Progenitor cell of endocrine pancreas (in vitro differentiated cells): ENCODE data around the gene IPO8. TPM values are rescaled to one million over a fixed set of nuclear protein-coding genes. Genes with fewer than 3 reads are reported as not detected.

Experiments
- DNase-seq: peaks from one replicate; pipeline ENCODE4 v3.0.0; 2021; ENCODE audit warnings: low spot score; ENCODE audit not compliant: unreplicated experiment
- H3K27ac Mint-ChIP-seq: 2 replicates; pipeline ENCODE4 v1.8.0; 2021; ENCODE audit warnings: mild to moderate bottlenecking, moderate library complexity, mixed read lengths
- H3K27me3 Mint-ChIP-seq: 2 replicates; pipeline ENCODE4 v1.8.0; 2021; ENCODE audit warnings: mixed read lengths
- H3K36me3 Mint-ChIP-seq: 2 replicates; pipeline ENCODE4 v1.8.0; 2022; ENCODE audit warnings: mixed read lengths; ENCODE audit not compliant: insufficient read depth
- H3K4me1 Mint-ChIP-seq: 2 replicates; pipeline ENCODE4 v1.8.0; 2021; ENCODE audit warnings: low read depth, mixed read lengths
- H3K4me3 Mint-ChIP-seq: 2 replicates; pipeline ENCODE4 v1.8.0; 2021; ENCODE audit warnings: low read depth, mild to moderate bottlenecking, moderate library complexity, mixed read lengths
- H3K9me3 Mint-ChIP-seq: 2 replicates; pipeline ENCODE4 v1.8.0; 2021; ENCODE audit warnings: low read depth, mixed read lengths
- total RNA-seq: library from RNA; stranded (reverse); gene quantifications from 2 replicates; pipeline ENCODE4 v1.2.1, GENCODE V29; 2021
- TF ChIP-seq, protein P1 (sequence below): fragments of 200-600 bp; sonication (generic); IDR thresholded peaks from one replicate; pipeline ENCODE4 v1.5.0; 2021; ENCODE audit warnings: antibody characterized with exemption, mild to moderate bottlenecking; ENCODE audit not compliant: unreplicated experiment

Gene IPO8
- total RNA-seq, 1 donor from 2014 or later = 93.3 TPM

DNA sequence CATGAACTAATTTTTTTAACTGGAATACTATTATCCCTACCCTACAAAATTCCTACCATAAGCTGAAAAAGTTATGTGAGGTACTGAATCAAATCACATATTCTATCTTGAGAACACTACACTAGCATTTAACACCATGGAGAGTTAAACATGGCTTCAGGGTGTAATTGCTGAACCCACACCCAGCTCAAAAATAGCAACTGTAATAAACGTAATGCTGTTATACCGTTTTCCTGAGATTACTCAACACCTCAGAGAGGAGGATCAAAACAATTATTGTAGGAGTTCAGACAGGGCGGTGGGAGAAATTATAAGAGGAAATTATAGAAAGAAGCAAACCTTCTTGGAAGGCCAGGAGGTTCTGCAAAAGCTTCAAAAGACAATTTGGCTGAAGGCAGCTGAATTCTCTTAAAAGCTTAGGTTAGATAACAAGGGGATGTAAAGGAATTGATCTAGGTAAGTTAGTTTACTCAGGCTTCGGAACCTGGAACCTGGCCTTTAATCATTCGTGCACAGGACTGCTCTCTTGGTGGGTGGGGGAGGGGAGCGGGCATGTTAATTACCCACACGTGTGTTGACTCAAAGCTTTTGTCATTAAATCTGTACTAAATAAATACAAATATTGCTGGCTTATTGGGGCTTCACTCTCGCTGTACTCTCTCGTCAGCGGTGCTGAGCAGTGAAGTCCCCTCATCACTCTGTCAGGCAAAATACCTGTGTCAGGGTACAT lies 12.1 kb upstream of the IPO8 start:
- Mint-ChIP-seq H3K36me3 (peaks cover 43% of the 10 kb centered on the region), H3K27ac (peak overlapping the region; percentile 5), H3K4me1 (peaks cover 10% of the 10 kb centered on the region), H3K4me3 (no peak overlapping the region), H3K9me3 (peaks cover 10% of the 10 kb centered on the region), H3K27me3 (no peaks in the 10 kb centered on the region)
- TF ChIP-seq, protein P1, sequence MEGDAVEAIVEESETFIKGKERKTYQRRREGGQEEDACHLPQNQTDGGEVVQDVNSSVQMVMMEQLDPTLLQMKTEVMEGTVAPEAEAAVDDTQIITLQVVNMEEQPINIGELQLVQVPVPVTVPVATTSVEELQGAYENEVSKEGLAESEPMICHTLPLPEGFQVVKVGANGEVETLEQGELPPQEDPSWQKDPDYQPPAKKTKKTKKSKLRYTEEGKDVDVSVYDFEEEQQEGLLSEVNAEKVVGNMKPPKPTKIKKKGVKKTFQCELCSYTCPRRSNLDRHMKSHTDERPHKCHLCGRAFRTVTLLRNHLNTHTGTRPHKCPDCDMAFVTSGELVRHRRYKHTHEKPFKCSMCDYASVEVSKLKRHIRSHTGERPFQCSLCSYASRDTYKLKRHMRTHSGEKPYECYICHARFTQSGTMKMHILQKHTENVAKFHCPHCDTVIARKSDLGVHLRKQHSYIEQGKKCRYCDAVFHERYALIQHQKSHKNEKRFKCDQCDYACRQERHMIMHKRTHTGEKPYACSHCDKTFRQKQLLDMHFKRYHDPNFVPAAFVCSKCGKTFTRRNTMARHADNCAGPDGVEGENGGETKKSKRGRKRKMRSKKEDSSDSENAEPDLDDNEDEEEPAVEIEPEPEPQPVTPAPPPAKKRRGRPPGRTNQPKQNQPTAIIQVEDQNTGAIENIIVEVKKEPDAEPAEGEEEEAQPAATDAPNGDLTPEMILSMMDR = no peak
- DNase-seq = no peak

DNA sequence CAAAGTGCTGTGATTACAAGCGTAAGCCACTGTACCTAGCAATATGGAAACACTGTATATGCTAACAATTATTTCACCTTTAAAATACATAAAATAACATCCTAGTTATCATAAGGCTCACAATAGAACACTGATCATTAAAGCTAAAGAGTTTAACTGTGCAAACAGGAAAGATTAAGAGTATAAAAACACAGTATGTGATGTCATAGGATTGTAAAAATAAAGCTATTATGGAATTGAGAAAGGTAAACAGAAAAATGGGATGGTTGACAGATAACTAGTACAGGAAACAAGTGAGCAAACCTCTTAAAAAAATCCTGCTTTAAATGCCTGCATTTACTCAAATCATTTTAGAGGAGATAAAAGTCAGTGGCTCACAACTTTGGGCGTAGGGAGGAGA lies 10.8 kb upstream of the IPO8 start:
- no peak overlapping the region for H3K27ac Mint-ChIP-seq
- TF ChIP-seq, protein P1 = no peak
- no peak overlapping the region for H3K4me3 Mint-ChIP-seq
- peaks cover 10% of the 10 kb centered on the region for H3K9me3 Mint-ChIP-seq
- H3K36me3 Mint-ChIP-seq = peaks cover 38% of the 10 kb centered on the region
- peaks cover 10% of the 10 kb centered on the region for H3K4me1 Mint-ChIP-seq
- H3K27me3 Mint-ChIP-seq = no peaks in the 10 kb centered on the region
- no peak for DNase-seq

- no peaks in the 10 kb centered on the region for H3K27me3 Mint-ChIP-seq
- H3K36me3 Mint-ChIP-seq = no peaks in the 10 kb centered on the region
- TF ChIP-seq, protein P1 = no peak
Observed at GRCh38 chr12:30701056-30701455, 5.4 kb upstream of the IPO8 start.

GRCh38 chr12:30700216-30700900 lies 4.7 kb upstream of the IPO8 start:
- Mint-ChIP-seq H3K27me3 (no peaks in the 10 kb centered on the region), H3K4me3 (no peak overlapping the region)

More at GRCh38 chr12:30701056-30701455, 5.4 kb upstream of the IPO8 start:
- Mint-ChIP-seq H3K9me3 (no peaks in the 10 kb centered on the region), H3K4me1 (peaks cover 7% of the 10 kb centered on the region), H3K4me3 (no peak overlapping the region), H3K27ac (no peak overlapping the region)
- DNase-seq = no peak

GRCh38 chr12:30698346-30698745 lies 2.7 kb upstream of the IPO8 start:
- no peaks in the 10 kb centered on the region for H3K36me3 Mint-ChIP-seq
- no peak overlapping the region for H3K4me3 Mint-ChIP-seq
- no peaks in the 10 kb centered on the region for H3K9me3 Mint-ChIP-seq

More at GRCh38 chr12:30700216-30700900, 4.7 kb upstream of the IPO8 start:
- Mint-ChIP-seq H3K36me3 (no peaks in the 10 kb centered on the region), H3K9me3 (no peaks in the 10 kb centered on the region), H3K27ac (no peak overlapping the region), H3K4me1 (peaks cover 5% of the 10 kb centered on the region)
- TF ChIP-seq, protein P1 = no peak
- no peak for DNase-seq

More at GRCh38 chr12:30698346-30698745, 2.7 kb upstream of the IPO8 start:
- Mint-ChIP-seq H3K27me3 (no peaks in the 10 kb centered on the region), H3K27ac (no peak overlapping the region), H3K4me1 (peaks cover 19% of the 10 kb centered on the region)
- TF ChIP-seq, protein P1 = no peak
- no peak for DNase-seq
